Colon (tissue), 2 donors: ENCODE measurements around the gene LRRC27.
"Not testable (repeated sequence)": the region's sequence is repeated elsewhere in the genome, so short reads cannot be mapped to it uniquely, and the experiment has no call there.

Experiments
- FAIRE-seq: peaks from 2 replicates; lab custom pipeline; 2012; peaks lifted over from hg19 to GRCh38; lab: Jason Lieb, UNC
- donor health status: control.
- donor health status: control.

Gene LRRC27

GRCh38 chr10:132314881-132315280, 17.1 kb upstream of the LRRC27 start:
- not testable (repeated sequence) for FAIRE-seq

GRCh38 chr10:132316133-132316532, 15.9 kb upstream of the LRRC27 start:
- FAIRE-seq: no peak

GRCh38 chr10:132317477-132317876, 14.5 kb upstream of the LRRC27 start:
- FAIRE-seq: not testable (repeated sequence)

GRCh38 chr10:132319853-132320653, 11.9 kb upstream of the LRRC27 start:
- FAIRE-seq: no peak

- no peak for FAIRE-seq
These were observed 11.1 kb upstream of the LRRC27 start for GRCh38 chr10:132320654-132321469.

GRCh38 chr10:132321726-132322125, 10.3 kb upstream of the LRRC27 start:
- FAIRE-seq: no peak

GRCh38 chr10:132322586-132323048, 9.4 kb upstream of the LRRC27 start:
- FAIRE-seq: no peak

- no peak for FAIRE-seq
These were observed 7.8 kb upstream of the LRRC27 start for GRCh38 chr10:132324186-132324585.

- no peak for FAIRE-seq
These were observed 5.6 kb upstream of the LRRC27 start for GRCh38 chr10:132326344-132326889.

- FAIRE-seq: no peak
These were observed 5.1 kb upstream of the LRRC27 start for GRCh38 chr10:132326925-132327324.

GRCh38 chr10:132328106-132328505, 3.9 kb upstream of the LRRC27 start:
- no peak for FAIRE-seq

- no peak for FAIRE-seq
These were observed 3.3 kb upstream of the LRRC27 start for GRCh38 chr10:132328738-132329137.

- no peak for FAIRE-seq
These were observed 2.2 kb upstream of the LRRC27 start for GRCh38 chr10:132329565-132330485.

GRCh38 chr10:132330486-132330833, 1.5 kb upstream of the LRRC27 start:
- FAIRE-seq: no peak

GRCh38 chr10:132332433-132332754, 401 bp downstream of the LRRC27 start:
- no peak for FAIRE-seq

GRCh38 chr10:132333386-132333785, 1.4 kb downstream of the LRRC27 start:
- FAIRE-seq: no peak

- no peak for FAIRE-seq
These were observed 2.7 kb downstream of the LRRC27 start for GRCh38 chr10:132334631-132335188.

- no peak for FAIRE-seq
These were observed 3.4 kb downstream of the LRRC27 start for GRCh38 chr10:132335189-132336063.

- no peak for FAIRE-seq
These were observed 4.2 kb downstream of the LRRC27 start for GRCh38 chr10:132336064-132336746.

- no peak for FAIRE-seq
These were observed 5.0 kb downstream of the LRRC27 start for GRCh38 chr10:132336919-132337407.
